Gastrocnemius medialis (tissue), 4 donors: ENCODE data around the gene VTI1A.

Source experiments
- CTCF ChIP-seq, 5 experiments: fragments of 450-650 bp in 3 of 5; fragments of 200-600 bp in 2 of 5; sonication (generic) in 2 of 5; IDR thresholded peaks in 4 of 5; conservative IDR thresholded peaks in 1 of 5; 1 replicate in 4 of 5; 2 replicates in 1 of 5; pipeline ENCODE4 v1.5.1; 2016 to 2019; ENCODE audit warnings: antibody characterized with exemption in 5 of 5, mild to moderate bottlenecking in 3 of 5, moderate library complexity in 3 of 5
- POLR2A ChIP-seq, 2 donors: fragments of 450-650 bp; IDR thresholded peaks; one replicate each; pipeline ENCODE4 v1.6.1; 2017; ENCODE audit warnings: antibody characterized with exemption in 2 of 2, mild to moderate bottlenecking in 2 of 2, moderate library complexity in 2 of 2

GRCh38 chr10:112823604-112824003 lies 376.6 kb downstream of the VTI1A start:
- no peak for TF ChIP-seq CTCF (IDR thresholded peaks at IDR 0.05 in 4 of 5, conservative IDR thresholded peaks at IDR 0.05 in 1 of 5)
- no peak for TF ChIP-seq POLR2A (IDR thresholded peaks at IDR 0.05)
